Vagina (tissue), 2 donors: ENCODE data around the gene AGTPBP1.

Experiments used
- CTCF ChIP-seq, 3 experiments: fragments of 450-650 bp in 2 of 3; fragments of 200-600 bp in 1 of 3; sonication (generic) in 1 of 3; IDR thresholded peaks; one replicate each; pipeline ENCODE4 v1.5.1; 2017 to 2019; ENCODE audit warnings: antibody characterized with exemption in 3 of 3, mild to moderate bottlenecking in 2 of 3, moderate library complexity in 2 of 3
- POLR2AphosphoS5 ChIP-seq, 2 donors: sonication (generic); formaldehyde crosslinking; IDR thresholded peaks; one replicate each; pipeline ENCODE4 v1.9.0; 2017; ENCODE audit warnings: antibody characterized with exemption in 2 of 2, mild to moderate bottlenecking in 2 of 2, low read depth in 1 of 2; ENCODE audit not compliant: insufficient read depth in 1 of 2

- TF ChIP-seq CTCF (IDR thresholded peaks at IDR 0.05) = no peak
- TF ChIP-seq POLR2AphosphoS5 (IDR thresholded peaks at IDR 0.05; ENCODE audit: insufficient read depth in 1 of 2, low read depth in 1 of 2) = no peak
These were observed 56.7 kb downstream of the AGTPBP1 start for GRCh38 chr9:85685081-85685480.
